ENCODE measurements around the gene MAP7.

MAP7 gene

DNA sequence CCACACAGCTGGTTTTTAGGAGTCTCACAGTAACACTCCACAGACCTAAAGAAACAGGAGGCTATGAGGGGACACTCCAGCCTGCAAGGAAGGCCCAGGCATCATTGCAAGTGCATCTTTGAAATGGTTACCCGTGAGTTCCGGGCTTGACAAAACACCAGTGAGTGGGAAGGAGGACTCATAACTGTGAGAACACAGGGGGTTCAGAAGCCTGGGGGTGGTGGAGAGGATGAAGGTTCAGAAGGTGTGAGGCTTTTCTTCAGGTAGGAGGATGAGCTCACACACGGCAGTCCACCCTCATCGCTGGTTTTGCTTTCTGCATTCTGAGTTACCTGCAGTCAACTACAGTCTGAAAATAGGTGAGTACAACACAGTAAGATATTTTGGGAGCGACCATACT lies 39.9 kb downstream of the MAP7 start:
- TF ChIP-seq EZH2phosphoT487 (IDR thresholded peaks at IDR 0.05; ENCODE audit: low read depth) (no peak), CTCF (IDR thresholded peaks at IDR 0.05; ENCODE audit: low read depth, low read length) (no peak)
- H3K4me3 ChIP-seq (ENCODE audit: low read length) = no peak overlapping the region
- H3K27ac ChIP-seq (ENCODE audit: low read length) = no peak overlapping the region
- H3K79me2 ChIP-seq (ENCODE audit: low read length) = no peaks in the 10 kb centered on the region
- H3K9me3 ChIP-seq (ENCODE audit: insufficient read depth, low read length) = no peaks in the 10 kb centered on the region
- H4K20me1 ChIP-seq (ENCODE audit: insufficient read depth, low read length) = no peaks in the 10 kb centered on the region
- H3K27me3 ChIP-seq (ENCODE audit: low read depth, low read length) = no peaks in the 10 kb centered on the region
- no peaks in the 10 kb centered on the region for H3K36me3 ChIP-seq (replicated peaks; ENCODE audit: low read depth, low read length)
- no peak overlapping the region for H3K4me2 ChIP-seq (ENCODE audit: low read length)
- no peak overlapping the region for H2AFZ ChIP-seq (ENCODE audit: low read depth, low read length)
- H3K4me1 ChIP-seq (ENCODE audit: low read length) = no peaks in the 10 kb centered on the region
- no peak overlapping the region for H3K9ac ChIP-seq (ENCODE audit: low read length)

GRCh38 chr6:136508725-136509392 lies 41.4 kb downstream of the MAP7 start:
- no peaks in the 10 kb centered on the region for H3K9me3 ChIP-seq (ENCODE audit: insufficient read depth, low read length)
- H4K20me1 ChIP-seq (ENCODE audit: insufficient read depth, low read length) = no peaks in the 10 kb centered on the region
- no peak overlapping the region for H3K4me3 ChIP-seq (ENCODE audit: low read length)
- H3K27me3 ChIP-seq (ENCODE audit: low read depth, low read length) = no peaks in the 10 kb centered on the region
- H3K79me2 ChIP-seq (ENCODE audit: low read length) = no peaks in the 10 kb centered on the region
- no peaks in the 10 kb centered on the region for H3K4me1 ChIP-seq (ENCODE audit: low read length)
- H2AFZ ChIP-seq (ENCODE audit: low read depth, low read length) = no peak overlapping the region
- no peaks in the 10 kb centered on the region for H3K36me3 ChIP-seq (replicated peaks; ENCODE audit: low read depth, low read length)
- TF ChIP-seq CTCF (IDR thresholded peaks at IDR 0.05; ENCODE audit: low read depth, low read length) (no peak), EZH2phosphoT487 (IDR thresholded peaks at IDR 0.05; ENCODE audit: low read depth) (no peak)
- H3K27ac ChIP-seq (ENCODE audit: low read length) = no peak overlapping the region
- H3K9ac ChIP-seq (ENCODE audit: low read length) = no peak overlapping the region
- no peak overlapping the region for H3K4me2 ChIP-seq (ENCODE audit: low read length)

GRCh38 chr6:136506124-136506799 lies 44.0 kb downstream of the MAP7 start:
- H2AFZ ChIP-seq (ENCODE audit: low read depth, low read length) = no peak overlapping the region
- H3K4me3 ChIP-seq (ENCODE audit: low read length) = no peak overlapping the region
- H3K4me1 ChIP-seq (ENCODE audit: low read length) = no peaks in the 10 kb centered on the region
- H4K20me1 ChIP-seq (ENCODE audit: insufficient read depth, low read length) = no peaks in the 10 kb centered on the region
- no peaks in the 10 kb centered on the region for H3K9me3 ChIP-seq (ENCODE audit: insufficient read depth, low read length)
- H3K27me3 ChIP-seq (ENCODE audit: low read depth, low read length) = no peaks in the 10 kb centered on the region
- no peak overlapping the region for H3K4me2 ChIP-seq (ENCODE audit: low read length)
- H3K27ac ChIP-seq (ENCODE audit: low read length) = no peak overlapping the region
- H3K9ac ChIP-seq (ENCODE audit: low read length) = no peak overlapping the region
- no peaks in the 10 kb centered on the region for H3K79me2 ChIP-seq (ENCODE audit: low read length)
- H3K36me3 ChIP-seq (replicated peaks; ENCODE audit: low read depth, low read length) = no peaks in the 10 kb centered on the region
- TF ChIP-seq EZH2phosphoT487 (IDR thresholded peaks at IDR 0.05; ENCODE audit: low read depth) (no peak), CTCF (IDR thresholded peaks at IDR 0.05; ENCODE audit: low read depth, low read length) (no peak)

- H3K27ac ChIP-seq (ENCODE audit: low read length) = no peak overlapping the region
- no peaks in the 10 kb centered on the region for H3K9me3 ChIP-seq (ENCODE audit: insufficient read depth, low read length)
- no peak overlapping the region for H3K4me2 ChIP-seq (ENCODE audit: low read length)
- no peaks in the 10 kb centered on the region for H3K36me3 ChIP-seq (replicated peaks; ENCODE audit: low read depth, low read length)
- H3K9ac ChIP-seq (ENCODE audit: low read length) = no peak overlapping the region
- no peak for TF ChIP-seq EZH2phosphoT487 (IDR thresholded peaks at IDR 0.05; ENCODE audit: low read depth)
- TF ChIP-seq CTCF (IDR thresholded peaks at IDR 0.05; ENCODE audit: low read depth, low read length) = no peak
- no peaks in the 10 kb centered on the region for H3K27me3 ChIP-seq (ENCODE audit: low read depth, low read length)
- no peak overlapping the region for H3K4me3 ChIP-seq (ENCODE audit: low read length)
- no peaks in the 10 kb centered on the region for H4K20me1 ChIP-seq (ENCODE audit: insufficient read depth, low read length)
- H3K79me2 ChIP-seq (ENCODE audit: low read length) = no peaks in the 10 kb centered on the region
- H3K4me1 ChIP-seq (ENCODE audit: low read length) = no peaks in the 10 kb centered on the region
- no peak overlapping the region for H2AFZ ChIP-seq (ENCODE audit: low read depth, low read length)
These were observed 46.8 kb downstream of the MAP7 start for GRCh38 chr6:136503303-136504029.

Measured in OCI-LY3 (cell line).